HG03521 (cell line): ENCODE measurements around the gene SAMD5.

Experiments used
- ATAC-seq: cut with Tn5 transposase; IDR thresholded peaks from one replicate; pipeline ENCODE4 v1.9.1; 2021; ENCODE audit warnings: mild to moderate bottlenecking, moderate library complexity; ENCODE audit not compliant: unreplicated experiment

The SAMD5 gene

GRCh38 chr6:147617366-147617765 lies 108.9 kb downstream of the SAMD5 start:
- no peak for ATAC-seq

GRCh38 chr6:147618457-147618856 lies 110.0 kb downstream of the SAMD5 start:
- no peak for ATAC-seq

- ATAC-seq, result no peak
These were observed 110.4 kb downstream of the SAMD5 start for GRCh38 chr6:147618927-147619326.
